IgD-negative memory B cell (primary cell): ENCODE results near the gene WT1. TPM values are rescaled to one million over a fixed set of nuclear protein-coding genes. Genes with fewer than 3 reads are reported as not detected.
A peak's percentile ranks its signal among the peaks of the same experiment; 100 is the strongest.

Experiments
- H3K27ac Mint-ChIP-seq, 3 donors: one replicate each; pipeline ENCODE4 v1.8.0; 2020 to 2022; ENCODE audit warnings: mild to moderate bottlenecking in 3 of 3, mixed read lengths in 3 of 3, moderate library complexity in 1 of 3
- H3K27me3 Mint-ChIP-seq: one replicate; pipeline ENCODE4 v1.8.0; 2021; ENCODE audit warnings: mixed read lengths
- H3K36me3 Mint-ChIP-seq: one replicate; pipeline ENCODE4 v1.8.0; 2020; ENCODE audit warnings: mild to moderate bottlenecking, mixed read lengths
- H3K4me1 Mint-ChIP-seq, 3 donors: one replicate each; pipeline ENCODE4 v1.8.0; 2020 to 2022; ENCODE audit warnings: mixed read lengths in 3 of 3, mild to moderate bottlenecking in 1 of 3
- H3K4me3 Mint-ChIP-seq, 4 donors: one replicate each; pipeline ENCODE4 v1.8.0; 2020 to 2022; ENCODE audit warnings: mild to moderate bottlenecking in 4 of 4, mixed read lengths in 4 of 4, moderate library complexity in 3 of 4
- H3K9me3 Mint-ChIP-seq, 3 donors: one replicate each; pipeline ENCODE4 v1.8.0; 2020 to 2021; ENCODE audit warnings: mixed read lengths in 3 of 3, mild to moderate bottlenecking in 1 of 3
- polyA plus RNA-seq: library from polyadenylated mRNA; unstranded; fragments of 300-500 nt; fragmentation: Illumina TruSeq; gene quantifications from one replicate; pipeline ENCODE4 v1.2.3, GENCODE V29; 2021

Gene WT1
- polyA plus RNA-seq, 1 donor from 2014 or later, result not detected

- H3K27ac Mint-ChIP-seq, result no peak overlapping the region
Measured at GRCh38 chr11:32420937-32421901, 14.1 kb downstream of the WT1 start.

GRCh38 chr11:32420139-32420538, 15.2 kb downstream of the WT1 start:
- Mint-ChIP-seq H3K4me3 (no peak overlapping the region), H3K4me1 (peaks cover 0 to 3% (median 0%) of the 10 kb centered on the region in 3 donors), H3K27ac (no peak overlapping the region), H3K36me3 (no peaks in the 10 kb centered on the region), H3K27me3 (peaks cover 15% of the 10 kb centered on the region), H3K9me3 (no peaks in the 10 kb centered on the region)

More at GRCh38 chr11:32420937-32421901, 14.1 kb downstream of the WT1 start:
- peaks cover 21% of the 10 kb centered on the region for H3K27me3 Mint-ChIP-seq
- H3K36me3 Mint-ChIP-seq, result no peaks in the 10 kb centered on the region
- H3K9me3 Mint-ChIP-seq, result peaks cover 0 to under 1% (median 0%) of the 10 kb centered on the region in 3 donors
- H3K4me1 Mint-ChIP-seq, result peaks cover 0 to 3% (median 0%) of the 10 kb centered on the region in 3 donors
- no peak overlapping the region for H3K4me3 Mint-ChIP-seq

- Mint-ChIP-seq H3K9me3 (no peaks in the 10 kb centered on the region), H3K4me3 (no peak overlapping the region), H3K36me3 (no peaks in the 10 kb centered on the region), H3K27me3 (peaks cover 15% of the 10 kb centered on the region), H3K27ac (no peak overlapping the region), H3K4me1 (peaks cover 0 to 3% (median 0%) of the 10 kb centered on the region in 3 donors)
Measured at GRCh38 chr11:32418836-32419235, 16.5 kb downstream of the WT1 start.

- peaks cover 12% of the 10 kb centered on the region for H3K27me3 Mint-ChIP-seq
- H3K4me1 Mint-ChIP-seq, result peaks cover 0 to 3% (median 0%) of the 10 kb centered on the region in 3 donors
- no peaks in the 10 kb centered on the region for H3K36me3 Mint-ChIP-seq
- no peak overlapping the region for H3K4me3 Mint-ChIP-seq
- no peaks in the 10 kb centered on the region for H3K9me3 Mint-ChIP-seq
- no peak overlapping the region for H3K27ac Mint-ChIP-seq
Measured at GRCh38 chr11:32417806-32418205, 17.5 kb downstream of the WT1 start.

GRCh38 chr11:32416301-32416700, 19.0 kb downstream of the WT1 start:
- H3K9me3 Mint-ChIP-seq, result no peaks in the 10 kb centered on the region
- no peaks in the 10 kb centered on the region for H3K36me3 Mint-ChIP-seq
- peaks cover 5% of the 10 kb centered on the region for H3K27me3 Mint-ChIP-seq

GRCh38 chr11:32414925-32415324, 20.4 kb downstream of the WT1 start:
- no peak overlapping the region for H3K27ac Mint-ChIP-seq
- no peak overlapping the region for H3K4me3 Mint-ChIP-seq
- H3K27me3 Mint-ChIP-seq, result peaks cover 6% of the 10 kb centered on the region
- H3K4me1 Mint-ChIP-seq, result no peaks in the 10 kb centered on the region
- peaks cover 0 to 3% (median 0%) of the 10 kb centered on the region in 3 donors for H3K9me3 Mint-ChIP-seq
- H3K36me3 Mint-ChIP-seq, result no peaks in the 10 kb centered on the region

More at GRCh38 chr11:32416301-32416700, 19.0 kb downstream of the WT1 start:
- Mint-ChIP-seq H3K27ac (no peak overlapping the region), H3K4me3 (no peak overlapping the region), H3K4me1 (peaks cover 0 to 3% (median 0%) of the 10 kb centered on the region in 3 donors)

- Mint-ChIP-seq H3K36me3 (no peaks in the 10 kb centered on the region), H3K27me3 (peaks cover 6% of the 10 kb centered on the region), H3K27ac (peak overlapping the region in 1 of 3 donors; percentile 11), H3K4me3 (no peak overlapping the region), H3K9me3 (peaks cover 0 to 3% (median under 1%) of the 10 kb centered on the region in 3 donors), H3K4me1 (no peaks in the 10 kb centered on the region)
Measured at GRCh38 chr11:32411942-32412615, 23.3 kb downstream of the WT1 start.

GRCh38 chr11:32405592-32405991, 29.7 kb downstream of the WT1 start:
- Mint-ChIP-seq H3K27ac (no peak overlapping the region), H3K27me3 (peaks cover 7% of the 10 kb centered on the region), H3K36me3 (no peaks in the 10 kb centered on the region), H3K4me3 (no peak overlapping the region), H3K4me1 (no peaks in the 10 kb centered on the region), H3K9me3 (peaks cover 0 to 10% (median 2%) of the 10 kb centered on the region in 3 donors)

- no peaks in the 10 kb centered on the region for H3K4me1 Mint-ChIP-seq
- H3K4me3 Mint-ChIP-seq, result no peak overlapping the region
- peaks cover 7% of the 10 kb centered on the region for H3K27me3 Mint-ChIP-seq
- no peaks in the 10 kb centered on the region for H3K36me3 Mint-ChIP-seq
- H3K27ac Mint-ChIP-seq, result peak overlapping the region in 1 of 3 donors; percentile 78
- H3K9me3 Mint-ChIP-seq, result peaks cover 0 to 7% (median 2%) of the 10 kb centered on the region in 3 donors
Measured at GRCh38 chr11:32402836-32403235, 32.5 kb downstream of the WT1 start.

GRCh38 chr11:32400670-32401369, 34.5 kb downstream of the WT1 start:
- H3K27ac Mint-ChIP-seq, result no peak overlapping the region
- H3K4me1 Mint-ChIP-seq, result peaks cover 0 to 3% (median 1%) of the 10 kb centered on the region in 3 donors
- no peaks in the 10 kb centered on the region for H3K36me3 Mint-ChIP-seq
- no peak overlapping the region for H3K4me3 Mint-ChIP-seq
- H3K9me3 Mint-ChIP-seq, result peaks cover 0 to 7% (median 0%) of the 10 kb centered on the region in 3 donors
- peaks cover 14% of the 10 kb centered on the region for H3K27me3 Mint-ChIP-seq

GRCh38 chr11:32400196-32400595, 35.1 kb downstream of the WT1 start:
- no peak overlapping the region for H3K27ac Mint-ChIP-seq
- peaks cover 13% of the 10 kb centered on the region for H3K27me3 Mint-ChIP-seq
- H3K4me3 Mint-ChIP-seq, result no peak overlapping the region
- H3K36me3 Mint-ChIP-seq, result no peaks in the 10 kb centered on the region
- peaks cover 0 to 3% (median 1%) of the 10 kb centered on the region in 3 donors for H3K4me1 Mint-ChIP-seq
- peaks cover 0 to 7% (median 0%) of the 10 kb centered on the region in 3 donors for H3K9me3 Mint-ChIP-seq

- Mint-ChIP-seq H3K4me1 (peaks cover 0 to 3% (median 1%) of the 10 kb centered on the region in 3 donors), H3K4me3 (no peak overlapping the region), H3K36me3 (no peaks in the 10 kb centered on the region), H3K27me3 (peaks cover 15% of the 10 kb centered on the region), H3K9me3 (peaks cover 0 to 7% (median 0%) of the 10 kb centered on the region in 3 donors), H3K27ac (no peak overlapping the region)
Measured at GRCh38 chr11:32396991-32397390, 38.3 kb downstream of the WT1 start.

- Mint-ChIP-seq H3K27ac (no peak overlapping the region), H3K36me3 (no peaks in the 10 kb centered on the region), H3K9me3 (peaks cover 0 to 7% (median 0%) of the 10 kb centered on the region in 3 donors), H3K4me1 (peaks cover 0 to 3% (median 1%) of the 10 kb centered on the region in 3 donors), H3K4me3 (peak overlapping the region in 1 of 4 donors; percentile 26), H3K27me3 (peaks cover 15% of the 10 kb centered on the region)
Measured at GRCh38 chr11:32396331-32396730, 39.0 kb downstream of the WT1 start.

GRCh38 chr11:32395127-32395526, 40.2 kb downstream of the WT1 start:
- H3K4me3 Mint-ChIP-seq, result no peak overlapping the region
- peaks cover 0 to 3% (median 1%) of the 10 kb centered on the region in 3 donors for H3K4me1 Mint-ChIP-seq
- peaks cover 0 to 3% (median 0%) of the 10 kb centered on the region in 3 donors for H3K9me3 Mint-ChIP-seq
- peaks cover 13% of the 10 kb centered on the region for H3K27me3 Mint-ChIP-seq
- no peak overlapping the region for H3K27ac Mint-ChIP-seq
- no peaks in the 10 kb centered on the region for H3K36me3 Mint-ChIP-seq
